Activated T-helper 2 cell treated with anti-CD3 and anti-CD28 coated beads, Interferon-gamma antibody, Interleukin-2, Interleukin-4, amounts not matched to agents 10 μg/mL and 5 μg/mL and 100 μg/mL, durations not matched to agents 14 hours and 24 hours and 36 hours (primary cell): ENCODE data around the gene LIN37. TPM values are rescaled to one million over a fixed set of nuclear protein-coding genes. Genes with fewer than 3 reads are reported as not detected.

Experiments
- DNase-seq: peaks from one replicate; pipeline ENCODE4 v3.0.0; 2021; ENCODE audit warnings: low spot score
- H3K27ac Mint-ChIP-seq: one replicate; pipeline ENCODE4 v1.8.0; 2021; ENCODE audit warnings: mixed read lengths
- H3K27me3 Mint-ChIP-seq: one replicate; pipeline ENCODE4 v1.8.0; 2021; ENCODE audit warnings: low read depth, mixed read lengths
- H3K36me3 Mint-ChIP-seq: one replicate; pipeline ENCODE4 v1.8.0; 2021; ENCODE audit warnings: low read depth, mixed read lengths
- H3K4me1 Mint-ChIP-seq: one replicate; pipeline ENCODE4 v1.8.0; 2021; ENCODE audit warnings: low read depth, mixed read lengths
- H3K4me3 Mint-ChIP-seq: one replicate; pipeline ENCODE4 v1.8.0; 2021; ENCODE audit warnings: low read depth, mild to moderate bottlenecking, moderate library complexity, mixed read lengths
- H3K9me3 Mint-ChIP-seq: one replicate; pipeline ENCODE4 v1.8.0; 2021; ENCODE audit warnings: mixed read lengths
- intact Hi-C: fragments of 100-400 bp; cut with micrococcal nuclease; formaldehyde crosslinking; loops from one replicate; pipeline ENCODE4 v1.15.1; 2023
- total RNA-seq: library from RNA; stranded (reverse); gene quantifications from 2 replicates; pipeline ENCODE4 v1.2.3, GENCODE V29; 2022

The LIN37 gene
- total RNA-seq, 1 donor from 2014 or later, result 10.0 TPM

DNA sequence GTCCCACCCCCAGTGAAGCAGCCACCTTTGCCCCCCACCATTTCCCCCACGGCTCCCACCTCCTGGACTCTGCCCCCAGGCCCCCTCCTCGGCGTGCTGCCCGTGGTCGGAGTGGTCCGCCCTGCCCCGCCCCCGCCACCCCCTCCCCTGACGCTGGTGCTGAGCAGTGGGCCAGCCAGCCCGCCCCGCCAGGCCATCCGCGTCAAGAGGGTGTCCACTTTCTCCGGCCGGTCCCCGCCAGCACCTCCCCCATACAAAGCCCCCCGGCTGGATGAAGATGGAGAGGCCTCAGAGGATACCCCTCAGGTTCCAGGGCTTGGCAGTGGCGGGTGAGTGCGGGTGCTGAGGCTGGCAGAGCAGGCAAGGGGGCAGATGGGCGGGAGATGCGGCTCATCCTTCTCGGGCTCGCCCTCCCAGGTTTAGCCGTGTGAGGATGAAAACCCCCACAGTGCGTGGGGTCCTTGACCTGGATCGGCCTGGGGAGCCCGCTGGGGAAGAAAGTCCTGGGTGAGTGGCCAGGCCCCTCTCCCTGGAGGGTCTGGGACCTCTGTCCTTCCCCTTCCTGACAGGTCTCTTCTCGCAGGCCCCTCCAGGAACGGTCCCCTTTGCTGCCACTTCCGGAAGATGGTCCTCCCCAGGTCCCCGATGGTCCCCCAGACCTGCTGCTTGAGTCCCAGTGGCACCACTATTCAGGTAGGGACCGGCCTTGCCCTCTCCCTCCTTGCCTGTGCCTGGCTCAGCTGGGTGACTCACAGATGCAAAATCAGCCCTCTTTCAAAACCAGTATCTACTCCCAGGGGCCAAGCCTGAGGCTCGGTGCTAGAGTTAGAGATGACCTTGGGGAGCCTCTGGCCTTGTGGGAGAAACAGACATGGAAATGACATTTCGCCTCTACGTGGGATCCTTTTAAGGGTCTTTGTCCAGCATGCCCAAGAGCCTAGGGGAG is 14.9 kb upstream of the LIN37 start:
- Mint-ChIP-seq H3K36me3 (peaks cover 81% of the 10 kb centered on the region), H3K9me3 (no peaks in the 10 kb centered on the region), H3K4me3 (no peak overlapping the region), H3K27me3 (no peaks in the 10 kb centered on the region), H3K4me1 (peaks cover 5% of the 10 kb centered on the region), H3K27ac (no peak overlapping the region)
- intact Hi-C loops, result no loop called here
- DNase-seq, result no peak

- peaks cover 5% of the 10 kb centered on the region for H3K4me1 Mint-ChIP-seq
- no peaks in the 10 kb centered on the region for H3K27me3 Mint-ChIP-seq
- no peak overlapping the region for H3K27ac Mint-ChIP-seq
- H3K4me3 Mint-ChIP-seq, result no peak overlapping the region
- no peaks in the 10 kb centered on the region for H3K9me3 Mint-ChIP-seq
- no peak for DNase-seq
- intact Hi-C loops, result no loop called here
- peaks cover 81% of the 10 kb centered on the region for H3K36me3 Mint-ChIP-seq
Observed at GRCh38 chr19:35734273-35734672, 14.1 kb upstream of the LIN37 start.

- no peaks in the 10 kb centered on the region for H3K27me3 Mint-ChIP-seq
- H3K4me1 Mint-ChIP-seq, result peaks cover 5% of the 10 kb centered on the region
- no peak overlapping the region for H3K4me3 Mint-ChIP-seq
- DNase-seq, result no peak
- intact Hi-C loops, result no loop called here
- peaks cover 77% of the 10 kb centered on the region for H3K36me3 Mint-ChIP-seq
- no peaks in the 10 kb centered on the region for H3K9me3 Mint-ChIP-seq
- H3K27ac Mint-ChIP-seq, result no peak overlapping the region
Observed at GRCh38 chr19:35734889-35735288, 13.5 kb upstream of the LIN37 start.

- H3K4me1 Mint-ChIP-seq, result peaks cover 10% of the 10 kb centered on the region
- no peaks in the 10 kb centered on the region for H3K27me3 Mint-ChIP-seq
- H3K36me3 Mint-ChIP-seq, result peaks cover 64% of the 10 kb centered on the region
- peak overlapping the region; percentile 62 for H3K27ac Mint-ChIP-seq
- H3K4me3 Mint-ChIP-seq, result no peak overlapping the region
- intact Hi-C loops, result no loop called here
- H3K9me3 Mint-ChIP-seq, result no peaks in the 10 kb centered on the region
- DNase-seq, result no peak
Observed at GRCh38 chr19:35736913-35737886, 11.2 kb upstream of the LIN37 start.

GRCh38 chr19:35738021-35738886 is 10.1 kb upstream of the LIN37 start:
- peaks cover 18% of the 10 kb centered on the region for H3K4me1 Mint-ChIP-seq
- no peaks in the 10 kb centered on the region for H3K9me3 Mint-ChIP-seq
- no peaks in the 10 kb centered on the region for H3K27me3 Mint-ChIP-seq
- no peak overlapping the region for H3K4me3 Mint-ChIP-seq
- H3K27ac Mint-ChIP-seq, result no peak overlapping the region
- H3K36me3 Mint-ChIP-seq, result peaks cover 71% of the 10 kb centered on the region
- intact Hi-C loops, result no loop called here
- DNase-seq, result no peak

DNA sequence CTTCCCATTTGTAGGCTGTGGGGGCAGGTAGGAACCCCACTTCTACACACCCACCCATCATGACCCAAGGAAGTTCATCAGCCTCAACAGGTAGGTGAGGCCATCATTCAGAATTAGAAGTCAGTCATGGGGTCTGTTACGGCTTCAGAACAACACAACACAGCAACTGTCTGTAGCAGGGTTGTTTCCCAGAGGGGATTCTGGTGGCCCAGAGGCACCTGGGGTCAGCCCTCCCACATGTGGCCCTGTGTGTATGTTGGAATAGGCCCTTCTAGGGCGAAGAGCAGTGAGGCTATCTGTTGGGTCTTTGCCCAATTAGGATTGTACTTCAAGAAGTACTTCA is 9.5 kb upstream of the LIN37 start:
- H3K27ac Mint-ChIP-seq, result no peak overlapping the region
- no peaks in the 10 kb centered on the region for H3K27me3 Mint-ChIP-seq
- DNase-seq, result no peak
- H3K9me3 Mint-ChIP-seq, result no peaks in the 10 kb centered on the region
- peaks cover 68% of the 10 kb centered on the region for H3K36me3 Mint-ChIP-seq
- intact Hi-C loops, result no loop called here
- peaks cover 22% of the 10 kb centered on the region for H3K4me1 Mint-ChIP-seq
- H3K4me3 Mint-ChIP-seq, result peak overlapping the region; percentile 47

- intact Hi-C loops, result loop anchor here (1.0 to 10.0 kb wide), 7 partner anchors 27 to 475 kb away; partner anchors contain the start of genes COX6B1, SDHAF1, THAP8 and WDR62
- H3K4me1 Mint-ChIP-seq, result peaks cover 25% of the 10 kb centered on the region
Observed at GRCh38 chr19:35739275-35740107, 8.9 kb upstream of the LIN37 start.

DNA sequence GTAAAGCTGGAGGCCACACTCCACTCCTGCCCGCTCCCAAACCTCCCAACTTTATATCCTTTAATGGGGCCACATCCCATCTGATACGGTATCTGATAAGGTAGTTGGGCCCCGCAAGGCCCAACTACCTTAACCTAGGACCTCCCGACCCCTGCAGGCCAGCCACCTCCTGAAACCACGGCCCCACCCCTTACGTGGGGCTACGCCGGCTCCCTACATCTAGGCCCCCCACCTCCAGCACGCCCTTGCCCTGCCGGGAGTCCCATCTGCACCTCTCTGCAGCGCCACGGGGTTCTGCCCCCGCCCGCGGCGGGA is 8.3 kb upstream of the LIN37 start:
- peak overlapping the region; percentile 94 for H3K4me3 Mint-ChIP-seq
- no peaks in the 10 kb centered on the region for H3K27me3 Mint-ChIP-seq
- peaks cover 59% of the 10 kb centered on the region for H3K36me3 Mint-ChIP-seq
- H3K27ac Mint-ChIP-seq, result no peak overlapping the region
- H3K4me1 Mint-ChIP-seq, result peaks cover 25% of the 10 kb centered on the region
- no peak for DNase-seq
- no peaks in the 10 kb centered on the region for H3K9me3 Mint-ChIP-seq
- intact Hi-C loops, result loop anchor here (1.0 to 10.0 kb wide), 7 partner anchors 28 to 475 kb away; partner anchors contain the start of genes COX6B1, SDHAF1, THAP8 and WDR62

More at GRCh38 chr19:35739275-35740107, 8.9 kb upstream of the LIN37 start:
- H3K27ac Mint-ChIP-seq, result no peak overlapping the region
- peak overlapping the region; percentile 47 for H3K4me3 Mint-ChIP-seq
- H3K9me3 Mint-ChIP-seq, result no peaks in the 10 kb centered on the region
- peaks cover 65% of the 10 kb centered on the region for H3K36me3 Mint-ChIP-seq
- no peaks in the 10 kb centered on the region for H3K27me3 Mint-ChIP-seq
- no peak for DNase-seq

DNA sequence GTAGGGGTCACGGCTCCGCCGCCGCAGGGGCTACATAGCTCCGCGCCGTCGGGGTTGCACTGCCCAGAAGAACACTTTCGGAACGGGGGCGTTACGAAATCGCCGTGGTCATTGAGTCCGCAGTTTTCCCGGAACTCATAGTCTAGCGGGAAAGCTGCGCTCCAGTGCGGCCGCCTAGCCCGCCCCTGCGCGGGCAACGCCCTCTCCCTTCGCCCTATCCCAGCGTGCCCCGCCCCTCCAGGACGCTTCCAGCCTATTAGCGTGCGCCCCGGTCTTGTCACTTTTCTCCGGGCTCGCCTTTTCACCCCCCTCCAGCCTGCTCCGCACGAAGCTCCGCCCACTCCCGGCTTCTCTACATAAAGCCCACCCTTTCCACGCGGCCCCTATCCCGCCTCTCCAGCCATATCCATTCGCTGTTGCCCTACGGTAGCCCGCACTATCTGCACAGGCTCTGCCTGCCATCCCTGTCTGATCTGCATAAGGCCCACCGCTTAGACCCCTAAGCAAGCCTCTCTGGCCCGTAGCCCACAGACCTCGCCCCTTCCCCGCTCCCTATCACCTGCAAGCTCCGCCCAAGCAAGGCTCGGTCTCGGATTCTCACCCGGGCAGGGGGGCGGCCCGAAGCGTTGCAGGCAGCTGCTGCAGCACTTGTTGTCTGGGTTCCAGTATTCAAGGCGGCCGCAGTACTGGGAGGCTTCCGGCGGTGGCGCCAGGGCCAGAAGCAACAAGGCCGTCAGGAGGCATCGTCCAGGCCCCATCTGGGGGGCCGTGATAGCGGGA is 7.8 kb upstream of the LIN37 start:
- no peaks in the 10 kb centered on the region for H3K9me3 Mint-ChIP-seq
- H3K27me3 Mint-ChIP-seq, result no peaks in the 10 kb centered on the region
- peak overlapping the region; percentile 94 for H3K27ac Mint-ChIP-seq
- intact Hi-C loops, result loop anchor here (1.0 to 10.0 kb wide), 7 partner anchors 28 to 474 kb away; partner anchors contain the start of genes COX6B1, SDHAF1, THAP8 and WDR62
- peaks cover 25% of the 10 kb centered on the region for H3K4me1 Mint-ChIP-seq
- peaks cover 54% of the 10 kb centered on the region for H3K36me3 Mint-ChIP-seq
- DNase-seq, result peak; percentile 95
- H3K4me3 Mint-ChIP-seq, result peak overlapping the region; percentile 94

DNA sequence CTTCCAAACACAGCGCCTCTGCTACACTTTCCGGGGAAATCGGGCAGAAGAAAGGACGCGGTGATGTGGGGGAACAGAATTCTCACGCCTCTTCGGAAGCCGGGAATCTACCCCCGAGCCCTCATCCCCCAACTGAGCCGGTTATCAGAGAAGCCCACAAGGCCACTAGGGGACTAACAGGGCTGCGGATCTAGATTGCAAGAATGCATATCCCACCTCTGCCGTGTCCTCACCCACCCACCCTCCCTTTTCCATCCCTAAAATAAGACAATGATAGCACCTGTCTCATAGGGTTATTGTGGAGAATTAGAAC is 7.2 kb upstream of the LIN37 start:
- no peaks in the 10 kb centered on the region for H3K9me3 Mint-ChIP-seq
- H3K4me3 Mint-ChIP-seq, result peak overlapping the region; percentile 94
- no peaks in the 10 kb centered on the region for H3K27me3 Mint-ChIP-seq
- peaks cover 51% of the 10 kb centered on the region for H3K36me3 Mint-ChIP-seq
- peaks cover 30% of the 10 kb centered on the region for H3K4me1 Mint-ChIP-seq
- peak overlapping the region; percentile 94 for H3K27ac Mint-ChIP-seq
- intact Hi-C loops, result loop anchor here (2.0 to 10.0 kb wide), 5 partner anchors 46 to 474 kb away; partner anchors contain the start of genes COX6B1, SDHAF1, THAP8 and WDR62
- DNase-seq, result no peak
